DMS153 treated with DMSO at 0.1 percent for 48 hours (cell line): ENCODE measurements around the gene LTBR.
"Not testable (repeated sequence)": the region's sequence is repeated elsewhere in the genome, so short reads cannot be mapped to it uniquely, and the experiment has no call there.

Experiments
- DNase-seq: peaks from one replicate; lab custom pipeline; 2025; ENCODE audit not compliant: unreplicated experiment; lab: John Stamatoyannopoulos, UW

The LTBR gene

DNA sequence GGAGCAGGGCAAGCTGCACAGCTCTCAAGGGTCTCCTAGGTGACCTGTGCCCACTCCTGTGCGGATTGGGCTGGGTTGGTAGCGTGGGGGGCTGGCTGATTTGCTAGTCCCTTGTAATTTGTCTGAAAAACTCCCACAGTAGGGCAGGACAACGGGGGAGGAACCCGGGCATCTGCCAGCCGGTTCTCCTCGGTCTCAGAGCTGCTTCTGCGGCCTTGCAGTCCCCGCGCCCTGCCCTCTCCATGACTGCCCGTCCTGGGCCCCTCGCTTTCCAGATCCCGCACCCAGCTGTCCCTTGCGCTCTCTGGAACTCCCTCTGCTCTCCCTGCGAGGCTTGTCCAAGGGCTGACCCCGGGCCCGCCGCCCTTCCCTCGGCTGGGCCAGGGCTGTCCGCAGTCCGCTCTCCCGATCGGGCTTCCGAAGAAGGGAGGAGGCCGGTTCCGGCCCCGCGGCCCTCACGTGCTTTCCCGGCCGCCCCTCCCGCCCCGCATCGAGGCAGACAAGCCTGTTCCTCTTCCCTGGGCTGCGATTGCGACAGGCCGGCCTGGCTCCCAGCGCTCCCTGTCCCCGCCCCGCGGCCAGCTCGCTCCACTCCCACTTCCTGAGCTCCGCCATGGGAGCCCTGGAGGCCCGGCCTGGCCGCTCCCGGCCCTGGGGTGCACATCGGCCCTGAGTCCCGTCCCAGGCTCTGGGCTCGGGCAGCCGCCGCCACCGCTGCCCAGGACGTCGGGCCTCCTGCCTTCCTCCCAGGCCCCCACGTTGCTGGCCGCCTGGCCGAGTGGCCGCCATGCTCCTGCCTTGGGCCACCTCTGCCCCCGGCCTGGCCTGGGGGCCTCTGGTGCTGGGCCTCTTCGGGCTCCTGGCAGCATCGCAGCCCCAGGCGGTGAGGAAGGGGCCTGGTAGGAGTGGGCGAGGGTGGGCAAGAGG lies at the start of gene LTBR:
Gene LTBR (plus strand): TSS at position 591 of the 927 bp plus-strand sequence. CDS start 197 bp downstream, at position 788.
- peak; percentile 80 for DNase-seq

DNA sequence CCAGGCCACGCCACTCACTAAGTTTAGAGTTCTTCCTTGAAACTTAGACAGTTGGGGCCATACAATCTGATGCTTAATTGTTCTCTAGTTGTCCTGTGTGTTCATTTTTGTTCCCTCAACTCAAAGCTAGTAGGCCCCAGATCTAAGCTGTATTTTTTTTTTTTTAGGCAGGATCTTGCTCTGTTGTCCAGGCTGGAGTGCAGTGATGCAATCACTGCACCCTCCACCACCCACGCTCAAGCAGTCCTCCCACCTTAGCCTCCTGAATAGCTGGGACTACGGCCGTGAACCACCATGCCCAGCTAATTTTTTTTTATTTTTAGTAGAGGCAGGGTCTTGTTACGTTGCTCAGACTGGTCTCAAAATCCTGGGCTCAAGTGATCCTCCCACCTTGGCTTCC lies 49.6 kb upstream of the LTBR start:
- no peak for DNase-seq

DNA sequence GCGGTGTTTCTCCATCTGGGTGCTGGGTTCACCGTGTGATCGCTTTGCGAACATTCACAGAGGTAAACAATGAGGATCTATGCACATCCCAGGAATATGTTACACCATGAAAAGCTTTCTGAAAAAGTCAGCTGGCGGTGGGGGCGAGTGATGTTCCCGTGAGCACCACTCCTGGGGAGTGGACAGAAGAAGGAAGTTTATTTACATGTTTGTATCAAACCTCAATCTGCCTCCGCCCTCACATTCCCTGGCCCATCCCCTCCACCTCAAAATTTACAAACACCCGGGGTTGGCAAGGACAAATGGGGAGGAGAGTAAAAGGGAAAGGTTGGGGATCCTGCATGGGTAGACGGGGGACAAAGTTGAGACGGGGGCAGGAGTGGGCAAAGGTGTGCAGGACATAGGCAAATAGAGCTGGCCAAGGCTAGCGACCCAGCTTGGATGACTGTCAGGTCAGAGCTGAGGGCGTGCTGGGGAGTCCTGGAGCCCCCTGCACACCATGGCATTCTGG lies 49.0 kb upstream of the LTBR start:
- DNase-seq: no peak

DNA sequence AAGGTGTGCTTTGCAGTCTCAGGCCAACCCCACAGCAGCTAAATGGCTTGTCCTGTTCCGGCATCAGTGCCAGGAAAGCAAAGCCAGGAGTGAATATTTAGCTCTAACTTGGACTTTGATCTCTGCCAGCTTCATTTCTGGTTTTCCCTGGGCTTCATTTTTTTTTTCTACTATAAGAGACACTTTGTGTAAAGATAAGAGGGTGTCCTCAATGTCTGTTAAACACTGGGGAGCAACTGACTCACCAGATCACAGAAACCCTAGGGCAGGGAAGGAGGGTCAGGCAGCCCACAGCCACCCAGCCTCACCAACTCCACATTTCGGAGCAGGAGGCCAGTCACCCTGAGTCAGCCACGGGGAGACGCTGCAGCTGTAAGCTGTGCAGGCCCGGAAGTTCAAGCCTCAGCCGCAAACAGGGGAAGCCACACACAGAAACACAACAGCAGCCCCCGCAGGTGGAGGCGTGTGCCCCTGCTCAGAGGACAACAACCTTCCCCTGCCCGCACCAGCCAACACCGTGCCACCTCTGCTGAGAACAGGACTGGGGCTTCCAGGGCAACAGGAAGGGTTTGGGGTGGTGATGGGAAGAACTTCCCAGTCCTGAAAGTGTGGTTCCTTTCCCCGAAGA lies 48.4 kb upstream of the LTBR start:
- DNase-seq: peak; percentile 50

DNA sequence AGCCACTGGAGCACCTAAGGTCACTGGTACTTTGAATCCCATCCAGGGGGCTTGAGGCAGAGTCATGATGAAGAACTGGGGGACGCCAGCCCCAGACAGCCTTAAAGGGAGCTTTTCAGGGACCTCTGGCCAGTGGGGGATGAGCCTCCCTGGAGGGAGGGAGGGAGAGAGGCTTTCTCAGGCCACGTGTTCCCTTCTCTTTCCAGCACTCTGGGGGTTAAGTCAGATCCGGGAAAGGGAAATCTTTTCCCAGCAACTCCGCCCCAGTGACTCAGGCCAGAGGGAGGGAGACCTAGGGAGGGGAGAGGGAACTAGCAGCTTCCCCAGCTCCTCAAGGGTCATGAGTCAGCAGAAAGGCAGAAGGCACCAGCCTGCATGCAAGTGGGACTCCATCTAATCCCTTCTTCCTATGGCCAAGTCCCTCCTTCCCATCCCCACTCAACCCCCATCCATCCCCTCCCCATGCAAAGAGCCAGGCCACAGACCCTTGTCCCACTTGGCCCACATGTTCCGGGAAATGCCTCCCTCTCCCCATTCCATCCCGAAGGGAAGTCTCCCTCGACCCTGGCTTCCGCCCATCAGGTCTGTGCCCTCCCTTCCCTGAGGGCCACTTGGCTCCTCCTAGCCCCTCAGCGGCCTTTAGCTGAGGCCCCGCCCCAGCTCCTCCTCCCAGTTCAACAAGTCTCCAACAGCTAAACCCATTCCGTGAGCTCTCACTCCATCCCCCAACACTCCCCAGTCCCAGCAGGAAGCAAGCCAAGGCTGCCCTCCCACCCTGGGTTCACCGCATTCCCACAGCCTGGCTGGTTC lies 47.7 kb upstream of the LTBR start:
- DNase-seq: peak; percentile 79

DNA sequence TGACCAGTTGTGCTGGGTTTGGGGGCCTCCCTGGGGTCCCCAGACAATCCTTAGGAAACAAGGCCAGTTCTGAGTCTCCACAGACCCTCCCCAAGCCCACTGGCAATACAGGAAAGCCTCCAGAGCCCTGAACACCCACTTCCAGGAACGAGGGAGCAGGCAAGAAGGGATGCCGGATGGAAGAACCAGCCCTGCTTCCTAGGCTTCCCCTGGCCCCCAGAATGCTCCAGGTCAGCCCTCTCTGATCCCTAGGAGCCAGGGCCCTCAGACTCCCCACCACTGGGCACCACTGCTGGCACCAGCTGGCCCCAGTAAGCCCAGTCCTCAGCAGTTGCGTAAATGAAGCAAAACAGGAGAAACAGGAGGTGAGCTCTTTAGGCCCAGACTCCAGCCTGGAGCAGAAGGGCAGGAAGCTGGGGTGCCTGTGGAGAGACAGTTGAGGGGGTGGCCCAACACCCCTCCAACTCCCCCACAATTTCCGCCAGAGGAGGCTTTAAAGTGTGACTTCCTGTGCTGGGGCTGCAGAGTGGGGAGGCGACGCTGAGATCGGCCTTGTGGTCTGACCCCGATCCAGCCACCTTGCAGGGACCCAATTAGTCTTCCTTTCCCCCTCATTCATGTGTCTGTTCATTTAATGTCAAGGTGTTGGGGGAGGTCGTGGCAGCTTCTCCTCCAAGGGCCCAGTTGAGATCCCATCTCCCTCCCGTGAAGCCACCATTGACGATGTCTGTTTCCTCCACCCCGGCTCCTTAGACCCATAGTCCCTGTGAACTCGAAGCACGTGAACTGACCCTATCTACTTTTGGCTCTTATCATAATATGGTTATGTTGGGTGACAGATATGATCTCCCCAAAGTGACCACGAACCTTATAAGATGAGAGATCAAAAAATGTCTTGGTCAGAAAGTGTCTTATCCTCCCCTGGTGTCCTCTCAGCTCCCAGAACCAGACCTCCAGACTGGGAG lies 46.8 kb upstream of the LTBR start:
- no peak for DNase-seq

- DNase-seq: no peak
These were observed 46.0 kb upstream of the LTBR start for GRCh38 chr12:6337958-6338433.

- DNase-seq: not testable (repeated sequence)
These were observed 45.4 kb upstream of the LTBR start for GRCh38 chr12:6338536-6338935.

GRCh38 chr12:6338955-6339354 lies 45.0 kb upstream of the LTBR start:
- no peak for DNase-seq

- no peak for DNase-seq
These were observed 43.8 kb upstream of the LTBR start for GRCh38 chr12:6340032-6340638.

DNA sequence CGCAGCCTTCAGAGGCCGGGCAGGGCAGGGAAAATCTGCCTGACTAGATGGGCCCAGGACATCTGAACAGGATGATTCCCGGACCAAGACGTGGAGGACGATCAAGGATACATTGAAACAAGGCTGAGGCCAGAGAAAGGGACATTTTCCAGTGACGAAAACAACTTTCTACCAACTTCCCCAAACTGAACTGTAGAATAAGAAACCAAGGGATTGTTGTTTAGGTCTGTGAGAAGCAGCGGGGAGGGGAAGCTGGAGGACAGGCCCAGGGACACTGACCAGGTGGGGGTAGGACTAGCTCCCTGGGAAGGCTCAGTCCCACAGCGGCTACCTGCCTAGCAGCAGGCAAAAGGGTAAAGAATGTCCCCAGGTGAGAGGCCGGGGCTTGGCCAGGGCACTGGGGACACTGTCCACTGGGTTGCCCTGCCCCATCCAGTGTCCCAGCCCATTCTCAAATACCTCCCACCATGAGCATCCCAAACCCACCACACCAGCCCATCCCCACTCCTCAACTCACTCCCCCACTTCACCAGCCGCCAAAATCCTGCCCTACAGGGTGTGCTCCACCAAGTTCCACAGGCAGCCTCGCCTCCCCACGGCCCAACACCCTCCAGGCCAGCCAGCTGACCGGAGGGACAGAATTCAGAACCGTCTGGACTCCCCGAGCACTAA lies 43.1 kb upstream of the LTBR start:
- DNase-seq: no peak

DNA sequence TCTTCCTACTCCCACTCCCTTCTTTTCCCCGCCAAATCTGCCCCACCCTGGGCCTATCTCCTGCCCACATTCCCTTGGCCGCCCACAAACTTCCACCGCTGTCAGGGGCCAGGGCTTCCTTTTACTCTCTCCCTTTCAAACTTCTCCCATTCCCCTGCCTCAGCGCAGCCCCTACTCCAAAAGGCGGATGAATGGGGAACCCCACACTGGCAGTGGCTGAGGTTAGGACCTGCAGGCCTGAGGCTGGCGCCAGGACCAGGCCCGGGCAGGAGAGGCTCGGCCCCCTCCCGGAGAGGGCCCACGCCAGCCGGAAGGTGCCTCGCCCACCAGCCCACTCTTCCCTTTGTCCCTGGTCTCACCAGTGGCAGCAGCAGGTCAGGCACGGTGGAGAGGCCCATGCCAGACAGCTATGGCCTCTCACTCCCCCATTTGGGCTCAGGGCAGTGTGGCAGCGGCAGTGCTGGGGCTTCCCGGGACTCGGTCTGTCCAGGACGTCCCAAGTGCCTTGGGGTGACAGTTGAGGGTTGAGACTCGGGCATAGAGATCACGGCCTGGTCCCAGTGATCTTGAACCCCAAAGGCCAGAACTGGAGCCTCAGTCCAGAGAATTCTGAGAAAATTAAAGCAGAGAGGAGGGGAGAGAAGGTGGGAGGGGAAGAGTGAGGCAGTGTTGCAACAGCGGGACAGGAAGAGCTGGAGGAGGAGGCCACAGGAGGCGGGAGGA lies 42.4 kb upstream of the LTBR start, which contains the start of gene TNFRSF1A:
Gene TNFRSF1A (minus strand): TSS at position 660 of the 723 bp plus-strand sequence. CDS start 262 bp downstream, at position 398.
- no peak for DNase-seq

DNA sequence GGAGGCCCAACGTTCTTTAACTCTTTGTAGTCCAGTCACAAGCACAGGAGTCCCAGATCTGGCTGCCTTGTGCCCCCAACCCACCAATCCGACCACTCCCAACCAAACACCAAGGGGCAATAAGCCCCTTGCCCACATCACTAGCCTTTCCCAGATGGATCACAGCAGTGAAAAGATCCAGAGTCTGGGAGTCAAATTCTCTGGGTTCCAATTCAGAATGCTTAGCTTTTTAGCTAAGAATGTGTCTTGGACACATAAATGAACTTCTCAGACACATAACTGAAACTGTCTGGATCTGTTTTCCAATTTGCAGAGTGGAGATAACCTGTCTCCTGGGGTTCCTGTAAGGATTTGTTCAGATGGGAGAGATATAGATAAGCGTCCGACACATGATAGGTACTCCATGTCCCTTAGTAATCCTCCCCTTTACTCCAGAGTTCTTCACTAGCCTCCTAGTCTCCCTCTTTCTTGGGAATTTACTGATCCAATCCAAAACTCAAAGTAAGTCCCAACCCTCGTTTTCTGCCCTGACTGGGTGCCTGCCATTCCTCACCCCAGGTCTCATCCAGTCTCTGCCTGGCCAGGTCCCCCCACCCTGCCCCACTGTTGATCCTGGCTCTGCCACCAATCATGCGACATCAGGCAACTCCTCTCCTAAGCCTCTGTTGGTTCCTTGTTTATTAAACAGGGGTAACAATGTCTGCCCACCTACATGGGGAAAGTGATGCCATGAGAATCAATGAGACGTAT lies 41.6 kb upstream of the LTBR start:
- no peak for DNase-seq

GRCh38 chr12:6343518-6343917 lies 40.4 kb upstream of the LTBR start:
- no peak for DNase-seq

GRCh38 chr12:6344101-6344660 lies 39.8 kb upstream of the LTBR start:
- not testable (repeated sequence) for DNase-seq

DNA sequence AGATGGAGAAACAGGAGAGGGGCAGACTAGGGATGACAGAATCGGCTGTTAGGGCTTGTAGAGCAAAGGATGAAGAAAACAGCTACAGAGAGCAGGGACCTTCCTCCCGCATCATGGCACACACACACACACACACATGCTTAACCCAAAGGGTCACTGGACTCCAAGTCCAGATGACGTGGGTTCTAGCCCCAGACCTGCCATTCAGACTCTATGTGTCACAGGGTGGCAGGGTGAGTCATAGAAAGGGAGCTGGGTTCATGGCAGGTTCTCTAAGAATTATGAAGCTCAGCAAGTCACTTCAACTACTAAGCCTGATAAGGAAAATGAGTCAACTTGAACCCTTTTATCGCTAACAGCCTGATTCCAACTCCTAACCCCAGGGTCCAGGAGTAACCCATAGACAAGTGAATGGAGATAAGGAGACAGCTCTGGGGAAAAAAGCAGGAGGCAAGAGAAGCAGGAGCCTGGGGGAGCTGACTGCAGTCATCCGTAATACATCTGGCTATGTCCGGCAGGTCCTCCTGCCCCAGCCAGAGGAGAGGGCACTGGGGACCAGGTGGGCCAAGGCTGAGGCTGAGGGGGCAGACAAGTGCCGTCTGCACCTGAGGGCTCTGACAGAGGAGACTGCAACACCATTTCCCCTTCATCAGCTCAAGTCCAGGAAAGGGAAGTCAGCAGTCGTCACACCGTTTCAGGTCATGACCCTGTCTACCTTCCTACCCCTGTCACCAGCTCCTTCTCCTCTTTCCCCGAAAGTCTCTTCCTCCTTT lies 38.5 kb upstream of the LTBR start:
- DNase-seq: no peak
